CMK (cell line): Measurements from ENCODE around the gene PREB.

Experiments used
- DNase-seq: peaks from one replicate; pipeline ENCODE4 v3.0.0-alpha.2; 2010; ENCODE audit warnings: low read depth

The PREB gene

DNA sequence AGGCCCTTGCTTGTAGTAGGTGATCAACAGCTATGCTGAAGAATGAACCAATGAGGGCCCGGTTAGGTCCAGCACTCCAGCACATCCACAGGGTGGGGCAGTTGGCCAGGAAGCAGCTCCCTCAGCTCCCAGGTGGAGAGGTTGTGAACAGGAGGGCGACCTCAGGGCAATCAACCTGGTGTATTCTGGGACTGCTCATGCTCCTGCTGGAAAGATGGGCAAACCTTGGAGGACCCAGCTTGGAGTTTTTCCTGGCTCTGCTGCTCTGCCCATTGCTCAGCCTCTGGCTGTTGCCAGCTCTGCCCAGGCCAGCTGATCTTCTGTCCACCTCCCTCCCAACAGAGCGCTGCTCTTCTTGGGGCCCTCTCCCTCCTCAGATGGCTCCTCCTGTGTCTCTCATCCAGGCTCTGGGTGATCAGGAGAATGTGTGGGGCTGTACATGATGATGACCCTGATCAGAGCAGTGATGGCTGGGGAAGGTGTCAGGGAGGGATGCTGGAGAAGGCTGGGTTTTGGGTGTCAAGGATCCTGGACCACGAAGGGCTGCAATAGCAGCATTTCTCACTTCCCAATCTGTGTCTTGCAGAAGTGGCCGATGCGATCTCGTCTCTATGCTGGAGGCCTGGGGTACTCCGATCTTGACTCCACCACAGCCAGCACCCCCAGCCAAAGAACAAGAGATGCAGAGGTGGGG is 17.8 kb upstream of the PREB start:
- no peak for DNase-seq

DNA sequence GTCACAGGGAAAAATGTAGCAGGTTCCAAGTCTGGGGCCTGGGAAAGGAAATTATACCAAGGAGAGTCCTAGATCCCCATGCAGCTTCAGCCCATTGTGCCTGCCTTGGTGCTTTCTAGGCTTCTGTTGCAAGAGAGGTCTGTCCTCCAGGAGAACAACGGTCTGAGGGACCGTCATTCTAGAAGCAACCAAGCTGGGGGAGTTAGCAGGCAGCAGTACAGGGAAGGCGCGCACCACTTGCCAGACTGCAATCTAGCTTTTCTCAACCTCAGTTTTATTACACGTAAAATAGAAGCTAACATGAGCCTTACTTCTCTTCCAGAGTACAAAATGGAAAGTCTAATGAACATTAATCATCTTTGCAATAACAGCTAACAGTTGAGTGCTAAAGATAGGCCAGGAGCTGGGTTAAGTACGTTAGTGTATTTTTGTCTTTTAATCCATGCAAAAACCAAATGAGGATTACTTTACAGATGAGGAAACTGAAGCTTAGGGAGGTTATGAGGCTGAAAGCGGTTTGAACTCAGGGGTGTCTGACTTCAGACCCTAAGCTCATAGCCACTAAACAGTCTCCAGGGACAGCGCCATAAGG is 16.3 kb upstream of the PREB start:
- no peak for DNase-seq

DNA sequence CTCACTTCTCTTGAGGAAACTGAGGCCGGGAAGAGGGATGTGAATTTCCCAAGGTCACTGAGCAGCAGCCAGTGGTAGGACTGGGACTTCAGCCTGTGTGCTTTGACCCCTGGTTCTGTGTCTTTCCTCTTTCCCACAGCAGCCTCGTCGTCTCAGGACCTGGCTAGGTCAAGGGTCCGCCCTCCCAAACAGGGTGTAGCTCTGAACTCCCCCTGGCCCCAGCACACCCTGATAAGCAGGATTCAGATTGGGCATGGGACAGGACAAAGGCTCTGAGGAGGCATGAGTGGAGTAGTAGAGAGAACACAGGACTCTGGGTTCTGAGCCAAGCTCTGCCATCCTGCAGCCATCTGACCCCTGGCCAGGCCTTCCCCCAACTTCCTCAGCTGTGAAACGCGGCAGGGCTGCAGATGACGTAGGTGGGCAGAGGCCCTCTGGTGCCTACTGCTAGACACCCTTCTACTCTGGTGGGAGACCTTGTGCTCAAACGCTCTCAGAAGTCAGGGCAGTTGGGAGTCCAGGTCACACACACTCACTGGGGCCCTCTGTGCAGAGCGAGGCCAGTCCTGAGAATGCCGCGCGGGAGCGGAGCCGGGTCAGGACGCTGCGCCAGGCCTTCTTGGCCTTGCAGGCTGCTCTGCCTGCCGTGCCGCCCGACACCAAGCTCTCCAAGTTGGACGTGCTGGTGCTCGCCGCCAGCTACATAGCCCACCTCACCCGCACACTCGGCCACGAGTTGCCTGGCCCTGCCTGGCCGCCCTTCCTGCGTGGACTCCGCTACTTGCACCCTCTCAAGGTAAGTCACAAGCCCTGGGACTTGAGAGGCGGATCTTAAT is 15.4 kb upstream of the PREB start:
- DNase-seq = no peak

DNA sequence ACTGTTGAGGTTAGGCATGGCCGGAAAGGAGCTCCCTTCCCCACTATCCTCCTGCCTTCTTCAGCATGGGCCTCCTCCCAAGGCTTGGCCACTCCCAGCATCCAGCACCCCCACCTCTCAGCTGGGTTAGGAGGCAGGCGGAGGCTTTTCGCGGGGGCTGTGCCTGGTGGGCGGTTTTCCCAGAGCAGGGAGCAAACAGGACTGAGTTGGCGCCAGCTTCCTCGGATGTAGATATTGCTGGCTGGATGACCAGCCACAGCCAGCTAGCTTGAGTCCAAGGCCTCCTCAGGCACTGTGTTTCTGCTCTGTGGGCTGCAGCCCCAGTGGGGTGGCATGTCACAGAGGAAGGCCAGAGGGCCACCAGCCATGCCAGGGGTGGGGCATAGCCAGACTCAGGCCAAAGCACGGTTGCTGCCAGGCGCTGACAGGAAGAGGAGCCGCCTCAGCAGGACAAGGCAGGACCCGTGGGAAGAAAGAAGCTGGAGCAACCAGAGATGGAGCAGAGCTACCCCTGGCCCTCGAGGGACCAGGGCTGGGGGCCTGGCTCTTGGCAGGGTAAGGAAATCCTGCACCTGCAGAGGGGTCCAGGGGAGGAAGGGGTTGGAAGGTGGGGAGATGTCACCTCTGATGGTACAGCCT is 14.5 kb upstream of the PREB start, which contains the start of gene TCF23:
TSS of gene TCF23 (plus strand) at position 204 of the 639 bp plus-strand sequence. CDS start at position 334, 130 bp downstream.
- no peak for DNase-seq

DNA sequence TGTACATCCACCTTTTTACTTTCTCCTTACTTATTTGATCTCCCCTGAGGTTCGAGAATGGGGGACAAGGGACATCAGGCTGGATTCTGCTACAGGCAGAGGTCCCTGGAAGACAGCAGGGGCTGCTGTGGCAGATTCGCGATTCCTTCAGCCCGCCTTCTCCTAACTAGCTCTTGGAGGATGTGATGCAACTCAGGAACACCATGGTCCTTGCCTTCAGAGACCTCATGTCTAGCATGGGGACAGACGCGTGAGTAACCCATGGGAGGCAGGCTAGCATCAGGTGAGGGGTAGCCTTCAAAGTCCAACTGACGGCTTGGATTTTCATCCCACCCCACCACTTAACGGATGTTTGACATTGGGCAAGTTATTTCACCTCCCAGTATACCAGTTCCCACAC is 13.5 kb upstream of the PREB start:
- DNase-seq = no peak

DNA sequence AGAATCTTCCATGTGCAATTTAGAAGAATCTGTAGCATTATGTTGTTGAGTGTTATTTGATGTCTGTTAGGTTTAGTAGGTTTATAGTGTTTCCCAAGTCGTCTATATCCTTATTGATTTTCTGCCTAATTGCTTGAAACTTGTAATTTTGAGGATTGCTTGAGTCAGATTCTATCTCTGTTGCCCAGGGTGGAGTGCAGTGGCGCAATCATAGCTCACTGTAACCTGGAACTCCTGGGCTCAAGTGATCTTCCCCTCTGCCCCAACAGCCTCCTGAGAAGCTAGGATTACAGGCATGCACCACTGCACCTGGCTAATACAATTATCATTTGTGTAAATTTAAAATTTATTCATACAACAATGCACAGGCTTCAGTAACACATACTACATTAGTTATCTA is 11.2 kb upstream of the PREB start:
- no peak for DNase-seq

DNA sequence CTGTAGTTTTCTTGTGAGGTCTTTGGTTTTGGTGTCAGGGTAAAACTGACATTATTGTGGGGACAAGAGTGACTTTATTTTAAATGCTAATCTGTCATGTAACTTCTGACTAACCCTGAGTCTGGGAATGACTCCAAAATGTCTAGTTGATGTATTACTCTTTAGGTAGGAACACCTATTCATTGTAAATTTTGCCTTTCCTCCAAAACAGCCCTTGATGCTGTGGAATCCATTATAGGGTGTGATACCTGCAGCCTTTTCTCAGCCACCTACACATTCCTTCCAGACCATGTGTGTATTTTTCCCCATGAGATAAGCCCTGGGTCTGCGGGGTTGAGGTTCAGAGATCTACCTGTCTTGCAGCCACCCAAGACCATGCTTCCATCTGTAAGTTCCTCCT is 8.8 kb upstream of the PREB start:
- no peak for DNase-seq

DNA sequence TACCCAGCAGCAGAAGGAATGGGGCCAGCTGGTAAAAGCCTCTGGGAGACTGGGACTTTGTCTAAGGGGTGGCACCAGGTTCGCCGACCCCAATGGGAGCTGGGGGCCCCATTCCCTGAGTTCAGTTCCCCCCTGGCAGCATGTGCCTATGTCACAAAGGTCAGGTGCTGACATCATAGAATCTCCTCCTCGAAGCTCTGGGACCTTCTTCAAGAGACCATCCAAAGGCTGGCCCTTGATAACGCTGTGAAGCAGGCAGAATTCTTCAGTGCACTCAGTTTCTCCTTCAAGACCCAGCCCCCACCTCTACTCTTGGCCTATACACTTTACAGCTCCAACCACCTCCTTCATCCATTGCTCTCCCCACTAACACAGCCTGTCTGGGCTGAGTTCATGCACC is 4.9 kb upstream of the PREB start, which contains the start of gene PRR30:
TSS of gene PRR30 (minus strand) at position 101 of the 400 bp plus-strand sequence. CDS start 1,081 bp downstream, outside the sequence.
- DNase-seq = no peak

DNA sequence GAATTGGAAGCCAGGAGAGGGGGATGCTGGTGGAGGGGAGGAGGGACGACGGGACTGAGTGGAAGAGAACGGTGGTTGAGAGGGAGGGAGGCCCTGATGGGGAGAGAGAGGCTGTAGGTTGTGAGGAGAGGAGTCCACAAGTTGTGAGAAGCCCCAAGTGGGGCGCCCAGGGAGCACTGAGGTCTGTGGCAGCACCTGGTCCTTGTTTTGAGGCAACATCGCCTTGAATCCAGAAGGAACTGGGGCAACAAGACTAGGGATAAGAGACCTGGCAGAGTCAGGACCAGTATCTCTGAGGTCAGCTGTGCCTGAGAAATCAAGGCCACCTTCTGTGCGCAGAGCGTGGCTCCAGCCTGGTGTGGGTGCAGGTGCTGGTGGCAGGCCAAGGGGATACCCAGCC is 3.7 kb upstream of the PREB start:
- DNase-seq = no peak

DNA sequence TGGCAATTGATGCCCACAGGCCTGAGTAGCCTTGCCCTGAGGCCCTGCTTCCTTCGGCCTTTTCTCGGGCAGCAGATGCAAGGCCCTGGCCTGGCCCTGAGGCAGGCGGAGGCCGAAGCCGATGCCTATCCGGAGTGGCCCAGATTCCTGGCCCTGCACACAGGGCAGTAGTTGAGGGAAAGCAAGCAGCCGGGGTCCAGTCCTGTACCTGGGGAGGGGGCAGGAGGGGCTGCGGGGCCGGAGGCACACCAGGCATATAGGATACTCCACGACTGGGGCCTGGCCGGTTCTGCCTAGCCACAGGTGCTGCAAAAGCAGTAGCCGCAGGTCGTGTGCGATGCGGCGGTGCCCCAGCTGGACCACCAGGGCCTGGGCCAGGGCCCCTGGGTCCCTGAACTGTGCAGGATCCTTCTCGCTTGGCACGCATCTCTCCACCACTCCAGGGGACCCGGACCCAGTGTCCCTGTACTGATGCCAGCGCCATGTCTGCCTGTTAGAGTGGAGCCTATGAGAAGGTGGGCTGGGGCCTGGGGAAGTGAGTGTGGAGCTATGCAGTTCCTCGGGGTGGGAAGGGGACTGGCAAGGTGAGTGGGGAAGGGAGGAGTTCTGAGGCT is 3.0 kb upstream of the PREB start:
- DNase-seq = no peak

DNA sequence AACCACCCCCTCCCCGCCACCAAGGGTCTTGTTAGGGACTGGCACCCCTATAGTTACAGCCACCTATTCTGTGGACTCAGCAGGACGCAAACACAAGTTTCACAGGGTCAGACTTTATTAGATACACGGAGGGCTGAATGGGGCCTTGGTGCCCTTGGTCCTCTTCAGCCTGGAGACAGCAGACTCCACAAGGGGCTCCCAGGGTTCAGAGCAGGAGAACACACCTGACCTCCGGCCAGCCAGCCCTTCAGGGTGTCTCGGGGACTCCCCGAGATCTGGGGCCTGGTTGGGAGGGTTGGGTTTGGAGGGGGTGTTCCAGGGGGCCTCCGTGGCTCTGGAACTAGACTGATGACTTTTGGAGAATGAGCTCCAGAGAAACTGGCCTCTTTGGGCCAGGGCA is 2.3 kb upstream of the PREB start:
- no peak for DNase-seq

DNA sequence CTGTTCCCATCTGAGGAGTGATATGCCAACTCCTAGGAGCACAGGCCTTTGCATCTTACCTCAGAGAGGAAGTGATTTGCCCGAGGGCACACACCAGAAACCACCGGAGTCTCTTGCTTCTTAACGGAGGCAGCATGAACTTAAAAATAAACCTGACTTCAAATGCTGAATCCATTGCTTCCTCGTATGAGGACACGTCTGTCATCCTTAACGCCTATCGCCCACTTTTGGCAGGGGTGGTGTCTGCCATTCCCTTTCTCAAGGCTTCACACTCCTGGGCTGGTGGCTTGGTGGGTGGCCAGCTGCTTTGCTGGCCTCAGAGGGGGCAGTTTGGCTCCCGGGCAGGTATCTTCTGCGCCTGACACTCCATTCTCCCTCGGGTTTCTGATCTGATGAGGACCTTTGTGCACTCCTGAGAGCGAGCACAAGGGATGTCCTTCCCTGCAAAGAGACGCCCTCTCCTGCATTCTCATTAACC is 1.1 kb upstream of the PREB start:
- no peak for DNase-seq

DNA sequence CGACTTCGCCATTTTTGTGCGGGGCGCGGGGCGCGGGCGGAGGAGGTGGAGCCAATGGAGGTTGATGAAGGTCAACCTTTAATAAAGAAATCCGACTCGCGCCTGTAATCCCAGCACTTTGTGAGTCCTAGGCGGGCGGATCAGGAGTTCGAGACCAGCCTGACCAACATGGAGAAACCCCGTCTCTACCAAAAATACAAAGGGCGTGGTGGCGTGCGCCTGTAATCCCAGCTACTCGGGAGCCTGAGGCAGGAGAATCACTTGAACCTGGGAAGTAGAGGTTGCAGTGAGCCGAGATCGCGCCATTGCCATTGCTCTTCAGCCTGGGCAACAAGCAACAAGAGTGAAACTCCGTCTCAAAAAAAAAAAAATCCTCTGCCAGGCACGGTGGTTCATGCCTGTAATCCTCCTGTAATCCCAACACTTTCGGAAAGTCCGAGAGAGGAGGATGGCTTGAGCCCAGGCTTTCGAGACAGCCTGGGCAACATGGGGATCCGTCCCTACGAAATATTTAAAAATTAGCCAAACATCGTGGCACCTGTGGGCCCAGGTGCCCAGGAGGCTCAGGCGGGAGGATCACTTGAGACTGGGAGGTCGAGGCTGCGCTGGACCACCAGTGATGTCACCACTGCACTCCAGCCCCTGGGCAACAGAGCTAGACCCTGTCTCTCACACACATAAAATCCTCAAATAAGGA is 493 bp upstream of the PREB start:
- DNase-seq = no peak

DNA sequence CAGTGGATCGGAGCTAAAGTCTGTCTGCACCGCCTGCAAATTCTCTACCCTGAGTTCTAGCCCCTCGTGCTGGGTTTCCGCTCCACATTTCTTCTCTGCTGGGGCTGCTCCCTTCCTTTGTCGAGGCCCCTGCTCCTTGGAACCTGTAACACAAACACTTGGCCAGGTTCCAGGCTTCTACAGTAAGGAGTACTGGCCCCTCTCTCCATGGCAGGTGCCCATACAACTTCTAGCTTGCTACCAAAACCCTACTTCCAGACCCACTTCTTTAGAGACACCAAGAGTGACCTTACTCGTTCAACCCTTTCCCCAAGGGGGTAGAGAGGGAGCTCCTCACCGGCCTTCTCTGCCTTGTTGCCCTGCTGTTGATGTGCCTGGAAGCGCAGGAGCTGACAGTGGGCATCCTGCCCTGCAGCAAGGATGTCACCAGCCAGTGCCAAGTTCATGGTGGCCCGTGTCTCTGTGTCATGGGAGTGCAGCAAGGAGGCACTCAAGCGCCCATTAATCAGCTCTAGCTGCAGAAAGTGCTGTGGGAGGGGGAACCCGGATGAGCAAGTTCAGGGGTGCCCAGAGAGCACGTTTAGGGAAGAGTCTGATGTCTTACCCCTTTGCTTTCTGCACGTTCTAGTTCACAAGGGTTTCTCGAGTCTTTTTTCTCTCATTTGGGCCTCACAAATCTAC is 1.1 kb downstream of the PREB start:
- no peak for DNase-seq

DNA sequence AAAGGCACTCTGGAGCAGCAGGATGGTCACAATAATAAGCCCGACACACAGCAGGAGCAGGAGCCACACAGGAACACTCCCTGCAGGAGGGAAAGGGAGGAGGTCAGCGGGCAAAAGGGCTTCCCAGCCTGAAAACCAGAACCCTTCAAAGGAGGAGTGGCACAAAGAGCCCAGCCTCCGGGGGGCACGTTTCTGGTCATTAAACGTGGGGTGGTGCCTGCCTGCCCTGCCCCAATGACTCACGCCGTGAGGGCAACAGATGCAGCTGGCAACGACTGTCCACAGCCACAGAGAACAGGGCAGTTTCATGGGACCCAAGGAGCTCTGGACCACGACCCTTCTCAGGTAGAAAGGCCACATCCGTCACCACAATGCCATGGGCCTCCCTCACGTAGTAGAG is 3.0 kb downstream of the PREB start:
- DNase-seq = no peak

DNA sequence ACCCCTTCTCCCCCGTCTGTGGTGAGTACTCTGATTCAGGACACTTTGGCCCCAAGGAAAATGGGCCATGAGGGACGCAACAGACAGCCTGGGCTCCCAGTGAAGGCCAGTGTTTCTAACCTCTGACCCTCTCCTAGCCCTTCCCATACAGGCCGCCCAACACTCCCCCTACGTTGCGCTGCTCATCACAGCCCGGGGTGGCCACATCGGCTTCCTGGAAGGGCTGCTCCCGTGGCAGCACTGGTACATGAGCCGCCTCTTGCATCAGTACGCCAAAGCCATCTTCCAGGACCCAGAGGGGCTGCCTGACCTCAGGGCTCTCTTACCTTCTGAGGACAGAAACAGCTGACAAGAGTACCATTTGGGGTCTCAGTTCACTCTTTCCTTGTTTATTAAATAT is 4.0 kb downstream of the PREB start:
- no peak for DNase-seq

DNA sequence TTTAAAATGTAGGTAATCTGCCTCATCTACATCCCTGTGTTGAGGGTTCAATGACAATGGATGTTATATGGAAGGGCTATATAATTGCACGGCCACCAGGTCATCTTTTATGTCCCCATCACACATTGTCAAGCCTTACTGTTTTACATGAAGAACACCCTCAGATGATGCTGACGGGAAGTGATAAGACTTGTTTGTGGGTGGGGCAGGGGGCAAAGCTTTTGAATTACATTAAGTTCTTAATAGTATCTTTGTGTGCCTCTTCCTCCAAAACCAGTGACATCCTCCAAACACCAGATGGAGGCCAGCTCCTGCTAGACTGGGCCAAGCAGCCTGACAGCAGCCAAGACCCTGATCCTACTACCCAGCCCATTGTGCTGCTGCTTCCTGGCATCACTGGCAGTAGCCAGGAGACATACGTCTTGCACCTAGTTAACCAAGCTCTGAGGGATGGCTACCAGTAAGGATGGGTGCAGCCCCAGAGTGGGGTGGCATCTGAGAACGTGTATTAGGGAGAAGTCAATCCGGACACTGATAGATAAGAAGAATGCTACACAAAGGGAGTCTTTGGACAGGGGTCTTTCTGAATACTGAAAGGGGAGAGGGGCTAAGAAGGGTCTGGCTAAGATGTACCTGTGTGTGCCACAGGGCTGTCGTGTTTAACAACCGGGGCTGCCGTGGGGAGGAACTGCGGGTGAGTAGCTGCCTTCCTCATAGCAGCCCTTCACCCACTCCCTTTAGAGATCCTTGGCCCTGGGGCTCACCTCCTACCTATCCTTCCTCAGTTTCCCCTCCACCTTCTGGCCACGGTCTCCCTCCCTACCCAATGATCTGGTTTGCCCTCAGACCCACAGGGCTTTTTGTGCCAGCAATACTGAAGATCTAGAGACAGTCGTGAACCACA is 5.5 kb downstream of the PREB start:
- DNase-seq = peak; percentile 48

DNA sequence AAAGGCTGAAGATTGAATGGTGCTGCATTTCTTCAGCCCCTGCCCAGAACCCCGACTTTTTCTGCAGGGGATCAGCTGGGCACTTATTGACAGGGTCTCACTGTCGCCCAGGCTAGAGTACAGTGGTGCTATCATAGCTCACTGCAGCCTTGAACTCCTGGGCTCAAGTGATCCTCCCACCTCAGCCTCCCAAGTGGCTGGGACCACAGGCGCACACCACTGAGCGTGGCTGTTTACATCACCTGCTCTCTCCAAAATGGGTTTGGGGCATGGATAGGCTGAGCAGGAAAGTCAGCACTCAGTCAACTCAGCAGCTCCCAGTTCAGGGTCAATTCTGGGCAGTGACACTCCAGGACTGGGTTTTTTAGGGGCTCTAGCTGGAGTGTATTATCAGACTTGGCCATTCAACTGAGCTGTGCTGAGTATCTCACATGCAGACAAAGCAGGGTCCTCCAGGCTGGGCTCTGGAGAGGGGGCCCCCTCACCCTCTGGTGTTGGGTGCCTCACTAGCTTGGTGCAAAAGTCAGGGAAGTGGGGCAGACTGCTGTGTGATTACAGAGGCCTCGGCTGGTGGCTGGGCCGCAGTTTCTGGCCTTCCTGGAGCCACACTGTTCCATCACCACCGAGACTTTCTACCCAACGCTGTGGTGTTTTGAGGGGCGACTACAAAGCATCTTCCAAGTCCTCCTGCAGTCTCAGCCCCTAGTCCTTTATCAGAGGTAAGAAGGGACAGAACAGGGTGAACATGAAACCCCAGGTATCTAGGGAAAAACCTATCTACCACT is 6.4 kb downstream of the PREB start:
- no peak for DNase-seq

DNA sequence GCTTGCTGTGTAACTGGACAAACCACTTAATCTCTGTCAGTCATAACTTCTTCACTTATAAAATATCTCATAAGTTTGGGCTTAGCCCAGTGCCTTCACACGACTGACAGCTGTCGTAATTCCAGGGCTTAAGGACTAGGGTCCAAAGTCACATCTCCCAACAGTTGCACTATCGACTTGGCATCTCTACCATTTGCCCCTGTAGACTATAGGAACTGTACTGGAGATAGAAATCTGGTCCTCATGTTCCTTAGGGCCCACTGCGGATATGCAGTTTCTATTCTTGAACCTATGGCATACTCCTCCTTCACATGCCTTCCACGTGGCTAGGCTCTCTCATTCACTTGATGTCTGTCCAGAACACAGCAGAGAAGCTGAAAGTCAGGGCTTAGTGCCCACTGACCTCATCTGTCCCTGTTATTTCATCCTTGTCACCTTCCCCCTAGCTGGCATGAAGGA is 8.2 kb downstream of the PREB start:
- no peak for DNase-seq
